HepG2 (cell line): ENCODE data around the gene MITF. TPM values are rescaled to one million over a fixed set of nuclear protein-coding genes. Genes with fewer than 3 reads are reported as not detected.

Experiments used
- ATAC-seq: fragments of 200-7000 bp; cut with Tn5 transposase; 3 replicates; pipeline ENCODE4 v1.9.1; 2020; ENCODE audit warnings: mild to moderate bottlenecking, moderate library complexity
- BruUV-seq: library from RNA; stranded (reverse); fragments of 400-500 nt; replicated peaks from 2 replicates; lab custom pipeline; 2021; lab: Mats Ljungman, UMichigan
- CTCF ChIA-PET: fragments of 300-600 bp; formaldehyde crosslinking; extraction: SDS; loops from one replicate; lab custom pipeline; 2021; ENCODE audit warnings: low total read pairs, inconsistent platforms, low intra/inter-chr PET ratio; lab: Yijun Ruan, JAX
- POLR2A ChIA-PET: fragments of 350-600 bp; sonication (Branson Sonifier 250); formaldehyde crosslinking; loops from one replicate; lab custom pipeline; 2020; ENCODE audit warnings: antibody characterized with exemption, inconsistent platforms; lab: Yijun Ruan, JAX
- DNase-seq: peaks from one replicate; pipeline ENCODE4 v3.0.0-alpha.2; 2015; ENCODE audit warnings: low spot score
- FAIRE-seq: peaks from 3 replicates; lab custom pipeline; 2011; peaks lifted over from hg19 to GRCh38; lab: Jason Lieb, UNC
- H2AFZ ChIP-seq: one replicate; pipeline ENCODE4 v1.6.1; 2011; ENCODE audit warnings: low read length, inconsistent platforms
- H3K27ac ChIP-seq: fragments of 300-600 bp; 3 replicates; pipeline ENCODE4 v1.8.0; 2011; ENCODE audit warnings: mixed run types, mild to moderate bottlenecking, mixed read lengths, low read length, inconsistent platforms; ENCODE audit not compliant: insufficient read depth; ENCODE audit errors: extremely low read length
- H3K27me3 ChIP-seq, 2 experiments: fragments of 200-600 bp in 1 of 2; 2 replicates in 1 of 2; 3 replicates in 1 of 2; pipeline versions ENCODE4 v1.6.0 to v1.8.0; 2011; ENCODE audit warnings: low read length in 2 of 2, mild to moderate bottlenecking in 2 of 2, moderate library complexity in 2 of 2, inconsistent platforms in 1 of 2; ENCODE audit not compliant: insufficient read depth in 2 of 2, control insufficient read depth in 1 of 2
- H3K36me3 ChIP-seq, 2 experiments: fragments of 200-600 bp in 1 of 2; replicated peaks in 1 of 2; 2 replicates in 1 of 2; 3 replicates in 1 of 2; pipeline versions ENCODE4 v1.5.1 to v1.8.0; 2011; ENCODE audit warnings: low read length in 2 of 2, inconsistent platforms in 1 of 2; ENCODE audit not compliant: insufficient read depth in 2 of 2, control insufficient read depth in 1 of 2
- H3K4me1 ChIP-seq: 2 replicates; pipeline ENCODE4 v1.5.1; 2012; ENCODE audit warnings: low read length, inconsistent platforms; ENCODE audit not compliant: insufficient read depth
- H3K4me2 ChIP-seq: 2 replicates; pipeline ENCODE4 v1.6.0; 2011; ENCODE audit warnings: low read depth, low read length, inconsistent platforms
- H3K4me3 ChIP-seq, 3 experiments: fragments of 200-600 bp in 1 of 3; sonication (generic), shearing (Covaris generic) in 1 of 3; replicated peaks in 1 of 3; 2 replicates each; pipeline ENCODE4 v1.5.1; 2011 to 2016; ENCODE audit warnings: low read length in 3 of 3, inconsistent platforms in 2 of 3, low read depth in 2 of 3, mild to moderate bottlenecking in 2 of 3, control low read depth in 1 of 3, mixed read lengths in 1 of 3; ENCODE audit not compliant: insufficient read depth in 1 of 3
- H3K79me2 ChIP-seq: one replicate; pipeline ENCODE4 v1.6.1; 2011; ENCODE audit warnings: low read length, inconsistent platforms; ENCODE audit not compliant: insufficient read depth
- H3K9ac ChIP-seq: 2 replicates; pipeline ENCODE4 v1.6.0; 2011; ENCODE audit warnings: mild to moderate bottlenecking, low read depth, low read length, inconsistent platforms; ENCODE audit not compliant: insufficient read depth
- H3K9me3 ChIP-seq: 2 replicates; pipeline ENCODE4 v1.5.1; 2012; ENCODE audit warnings: mild to moderate bottlenecking, low read length
- H4K20me1 ChIP-seq: 2 replicates; pipeline ENCODE4 v1.6.0; 2011; ENCODE audit warnings: inconsistent platforms, mild to moderate bottlenecking, low read length, moderate library complexity; ENCODE audit not compliant: insufficient read depth
- MXD4 ChIP-seq: IDR thresholded peaks from 2 replicates; pipeline ENCODE4 v1.6.1; 2016; ENCODE audit warnings: mild to moderate bottlenecking, missing biosample characterization, missing genetic modification reagents
- PHF21A ChIP-seq: sonication (generic); formaldehyde crosslinking; IDR thresholded peaks from 2 replicates; pipeline ENCODE4 v1.5.0; 2020; ENCODE audit warnings: mild to moderate bottlenecking, missing genetic modification reagents
- ZNF451 ChIP-seq: sonication (generic); formaldehyde crosslinking; IDR thresholded peaks from 2 replicates; pipeline ENCODE4 v1.5.0; 2020; ENCODE audit warnings: mild to moderate bottlenecking, missing genetic modification reagents
- WGBS: methylation state at CpG from one replicate; pipeline ENCODE4 v1.1.6; 2017; ENCODE audit warnings: low lambda C conversion rate; 5-methylcytosine and 5-hydroxymethylcytosine counted together
- in situ Hi-C: cut with HindIII; loops from 2 replicates; pipeline ENCODE4 v1.10.0; 2017; ENCODE audit warnings: low pct_unique_long_range_greater_than_20kb; ENCODE audit not compliant: extremely low pct_ligation_motif_present
- intact Hi-C: fragments of 100-400 bp; cut with micrococcal nuclease; formaldehyde crosslinking; loops from one replicate; pipeline ENCODE4 v1.10.0; 2022; ENCODE audit not compliant: unreplicated experiment
- polyA plus RNA-seq, 8 experiments: library from polyadenylated mRNA; depleted of rRNA in 3 of 8; stranded (reverse) in 7 of 8; unstranded in 1 of 8; fragments of >200 nt; fragmentation: Illumina TruSeq in 4 of 8; extraction: Trizol in 4 of 8; gene quantifications; 2 replicates each; pipeline versions ENCODE4 v1.2.1 to v1.2.3, GENCODE V29; 2011 to 2016; ENCODE audit warnings: low read depth in 4 of 8, missing spikeins in 1 of 8, mixed read lengths in 1 of 8; ENCODE audit not compliant: insufficient read depth in 1 of 8
- total RNA-seq, 5 experiments: library from RNA; depleted of rRNA; stranded (reverse); fragments of >200 nt; fragmentation: Illumina TruSeq; extraction: Trizol; gene quantifications; 2 replicates each; pipeline ENCODE4 v1.2.3, GENCODE V29; 2016; ENCODE audit warnings: low read depth in 1 of 5

MITF gene
- total and polyA plus RNA-seq, 2 of the 13 experiments (the other 11 are each of a cell fraction or from before 2014, with no cell fraction given), result 0.12 to 0.38 TPM

DNA sequence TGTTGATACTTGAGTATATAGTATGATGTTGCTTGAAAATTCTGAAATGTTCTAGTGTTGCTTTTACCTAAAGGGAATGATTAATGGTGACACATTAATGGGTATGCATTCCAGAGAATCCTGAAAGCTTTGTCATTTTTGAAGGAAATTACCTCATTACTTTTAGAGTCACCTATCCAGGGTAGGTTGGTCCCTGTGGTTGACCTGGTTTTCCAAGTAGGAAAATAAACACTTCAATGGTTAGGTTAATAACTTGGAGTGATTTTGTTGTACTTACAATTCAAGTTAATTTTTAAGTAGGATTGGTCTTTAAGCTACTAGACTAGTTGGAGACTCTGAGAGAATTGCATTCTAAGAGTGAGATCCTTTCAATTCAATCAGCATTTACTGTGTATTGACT, 31.0 kb downstream of the MITF start:
- DNase-seq, result no peak
- Histone ChIP-seq H3K27me3 (no peaks in the 10 kb centered on the region; a peak in 1 of 5 replicates), H3K4me3 (no peak overlapping the region), H3K9ac (no peak overlapping the region), H4K20me1 (no peaks in the 10 kb centered on the region), H3K79me2 (no peaks in the 10 kb centered on the region), H3K4me1 (no peaks in the 10 kb centered on the region), H3K36me3 (no peaks in the 10 kb centered on the region), H3K9me3 (no peaks in the 10 kb centered on the region), H2AFZ (no peak overlapping the region), H3K4me2 (no peak overlapping the region), H3K27ac (no peak overlapping the region)
- FAIRE-seq, result no peak
- BruUV-seq, result no TSS peak
- no peak for ATAC-seq
- in situ Hi-C loops (no loop called here), intact Hi-C loops (no loop called here)
- TF ChIP-seq ZNF451 (CRISPR knock-in tag) (no peak), MXD4 (CRISPR knock-in tag) (no peak)
- ChIA-PET CTCF (no interaction called here), POLR2A (no interaction called here)

DNA sequence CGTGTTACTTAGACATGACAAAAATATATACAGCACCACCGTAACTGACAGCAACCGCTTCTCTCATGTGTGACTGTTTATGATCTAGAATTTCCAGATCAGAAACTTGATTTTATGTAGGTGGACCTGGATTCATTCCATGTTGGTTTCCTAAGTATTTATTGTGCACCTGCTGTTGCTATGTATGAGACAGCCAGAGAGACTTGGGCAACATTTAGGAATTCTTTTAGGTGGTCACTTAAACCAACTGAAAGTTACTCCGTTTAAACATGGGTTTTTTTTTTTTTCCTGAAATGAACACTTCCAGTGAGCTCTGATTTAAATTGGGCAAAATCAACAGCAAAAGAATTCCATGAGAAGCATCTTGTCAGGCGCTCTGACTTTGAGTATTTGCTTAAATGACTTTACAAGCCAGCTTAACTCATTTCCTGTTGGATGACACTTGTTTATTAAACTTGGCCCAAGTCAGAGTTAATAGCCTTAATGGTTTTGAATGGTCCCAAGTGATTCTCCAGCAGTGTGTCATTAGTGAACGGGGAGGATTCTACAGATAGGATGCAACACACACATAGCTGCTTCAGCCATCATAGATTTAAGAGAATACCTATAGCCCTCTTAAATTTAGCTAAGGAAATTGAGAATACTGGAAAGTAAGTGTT, 31.8 kb downstream of the MITF start:
- FAIRE-seq (no peak), ATAC-seq (no peak), DNase-seq (no peak)
- H3K4me3 ChIP-seq, result no peak overlapping the region
- WGBS, result 9% methylated on average over 6 of the region's 6 CpGs
- H2AFZ ChIP-seq, result no peak overlapping the region
- ChIA-PET CTCF (no interaction called here), POLR2A (no interaction called here)
- H4K20me1 ChIP-seq, result no peaks in the 10 kb centered on the region
- TF ChIP-seq PHF21A, result no peak
- H3K27ac ChIP-seq, result no peak overlapping the region
- no peak overlapping the region for H3K4me2 ChIP-seq
- no TSS peak for BruUV-seq
- H3K9me3 ChIP-seq, result no peaks in the 10 kb centered on the region
- no peaks in the 10 kb centered on the region for H3K36me3 ChIP-seq
- H3K27me3 ChIP-seq, result no peaks in the 10 kb centered on the region; a peak in 1 of 5 replicates
- no peaks in the 10 kb centered on the region for H3K4me1 ChIP-seq
- intact Hi-C loops (no loop called here), in situ Hi-C loops (no loop called here)
- H3K9ac ChIP-seq, result no peak overlapping the region
- H3K79me2 ChIP-seq, result no peaks in the 10 kb centered on the region
